IMR-90 (cell line): ENCODE measurements around the gene PROSER2. TPM values are rescaled to one million over a fixed set of nuclear protein-coding genes. Genes with fewer than 3 reads are reported as not detected.

Experiments
- ATAC-seq: fragments of 200-7000 bp; cut with Tn5 transposase; 2 replicates; pipeline ENCODE4 v1.9.1; 2020; ENCODE audit warnings: low read depth, mild to moderate bottlenecking, moderate library complexity
- BruUV-seq: library from RNA; stranded (reverse); fragments of 400-500 nt; replicated peaks from 2 replicates; lab custom pipeline; 2021; lab: Mats Ljungman, UMichigan
- CTCF ChIA-PET: fragments of 300-600 bp; formaldehyde crosslinking; extraction: SDS; loops from one replicate; lab custom pipeline; 2021; ENCODE audit warnings: antibody characterized with exemption; lab: Yijun Ruan, JAX
- POLR2A ChIA-PET: fragments of 300-600 bp; sonication (Branson Sonifier 250); formaldehyde crosslinking; loops from one replicate; lab custom pipeline; 2022; ENCODE audit warnings: antibody characterized with exemption; ENCODE audit not compliant: unreplicated experiment; lab: Charles Lee
- DNase-seq: peaks from one replicate; pipeline ENCODE4 v3.0.0; 2013
- H2AFZ ChIP-seq: replicated peaks from 2 replicates; pipeline ENCODE3; 2013; ENCODE audit warnings: low read length, mild to moderate bottlenecking; ENCODE audit not compliant: poor library complexity
- H2AK5ac ChIP-seq: 2 replicates; pipeline ENCODE4 v1.6.1; 2013; ENCODE audit warnings: low read depth, low read length, inconsistent platforms
- H2AK9ac ChIP-seq: replicated peaks from 2 replicates; pipeline ENCODE3; 2013; ENCODE audit warnings: mild to moderate bottlenecking, low read depth, low read length, moderate library complexity; ENCODE audit not compliant: poor library complexity
- H2BK120ac ChIP-seq: 2 replicates; pipeline ENCODE4 v1.6.1; 2013; ENCODE audit warnings: low read depth, low read length, inconsistent platforms
- H2BK15ac ChIP-seq: 3 replicates; pipeline ENCODE4 v1.6.1; 2013; ENCODE audit warnings: low read depth, low read length, inconsistent platforms
- H2BK20ac ChIP-seq: 2 replicates; pipeline ENCODE4 v1.6.1; 2013; ENCODE audit warnings: low read depth, mild to moderate bottlenecking, inconsistent platforms, low read length, moderate library complexity
- H2BK5ac ChIP-seq: 2 replicates; pipeline ENCODE4 v1.6.1; 2013; ENCODE audit warnings: mild to moderate bottlenecking, low read depth, low read length, inconsistent platforms; ENCODE audit not compliant: poor library complexity, severe bottlenecking
- H3K14ac ChIP-seq: replicated peaks from 2 replicates; pipeline ENCODE4 v1.6.1; 2013; ENCODE audit warnings: low read depth, low read length, inconsistent platforms
- H3K18ac ChIP-seq: 2 replicates; pipeline ENCODE4 v1.6.1; 2013; ENCODE audit warnings: low read depth, low read length, control low read depth
- H3K23ac ChIP-seq: 2 replicates; pipeline ENCODE4 v1.6.1; 2013; ENCODE audit warnings: low read depth, low read length, inconsistent platforms
- H3K27ac ChIP-seq: 2 replicates; pipeline ENCODE4 v1.5.1; 2013; ENCODE audit warnings: mild to moderate bottlenecking, control low read depth, low read length; ENCODE audit not compliant: insufficient read depth
- H3K27me3 ChIP-seq: 2 replicates; pipeline ENCODE4 v1.6.1; 2013; ENCODE audit warnings: low read length; ENCODE audit not compliant: control insufficient read depth, insufficient read depth
- H3K36me3 ChIP-seq: 2 replicates; pipeline ENCODE4 v1.6.1; 2013; ENCODE audit warnings: low read length, mixed read lengths; ENCODE audit not compliant: control insufficient read depth, insufficient read depth
- H3K4ac ChIP-seq: 2 replicates; pipeline ENCODE4 v1.6.1; 2013; ENCODE audit warnings: low read depth, low read length, inconsistent platforms
- H3K4me1 ChIP-seq: 2 replicates; pipeline ENCODE4 v1.6.1; 2013; ENCODE audit warnings: low read length, mixed read lengths; ENCODE audit not compliant: control insufficient read depth, insufficient read depth
- H3K4me2 ChIP-seq: 2 replicates; pipeline ENCODE4 v1.6.1; 2013; ENCODE audit warnings: low read depth, mild to moderate bottlenecking, control low read depth, low read length, moderate library complexity
- H3K4me3 ChIP-seq: 2 replicates; pipeline ENCODE4 v1.5.1; 2013; ENCODE audit warnings: low read depth, mild to moderate bottlenecking, control low read depth, low read length, moderate library complexity; ENCODE audit not compliant: insufficient read depth
- H3K56ac ChIP-seq: 2 replicates; pipeline ENCODE4 v1.6.1; 2013; ENCODE audit warnings: low read length, inconsistent platforms; ENCODE audit not compliant: insufficient read depth; ENCODE audit errors: extremely low read depth
- H3K79me1 ChIP-seq, 2 experiments: 2 replicates each; pipeline ENCODE4 v1.6.1; 2013; ENCODE audit warnings: low read length in 2 of 2, inconsistent platforms in 1 of 2, low read depth in 1 of 2
- H3K9ac ChIP-seq: 2 replicates; pipeline ENCODE4 v1.6.1; 2013; ENCODE audit warnings: low read depth, low read length, control low read depth
- H3K9me1 ChIP-seq: 2 replicates; pipeline ENCODE4 v1.6.1; 2013; ENCODE audit warnings: low read length, inconsistent platforms; ENCODE audit not compliant: insufficient read depth
- H3K9me3 ChIP-seq: 2 replicates; pipeline ENCODE4 v1.6.1; 2013; ENCODE audit warnings: low read length; ENCODE audit not compliant: control insufficient read depth, insufficient read depth
- H4K20me1 ChIP-seq: 2 replicates; pipeline ENCODE4 v1.6.1; 2013; ENCODE audit warnings: low read length, inconsistent platforms; ENCODE audit not compliant: insufficient read depth
- H4K5ac ChIP-seq: 2 replicates; pipeline ENCODE4 v1.6.1; 2013; ENCODE audit warnings: mild to moderate bottlenecking, low read depth, low read length, control low read depth
- H4K8ac ChIP-seq, 2 experiments: 2 replicates each; pipeline ENCODE4 v1.6.1; 2013; ENCODE audit warnings: low read depth in 2 of 2, low read length in 2 of 2, control low read depth in 1 of 2, inconsistent platforms in 1 of 2
- H4K91ac ChIP-seq: 2 replicates; pipeline ENCODE4 v1.6.1; 2013; ENCODE audit warnings: low read depth, low read length, inconsistent platforms; ENCODE audit not compliant: insufficient read depth
- BHLHE40 ChIP-seq: fragments of 150-350 bp; IDR thresholded peaks from 2 replicates; pipeline ENCODE4 v1.6.1; 2016; ENCODE audit warnings: mild to moderate bottlenecking, low read depth, low read length
- CEBPB ChIP-seq: IDR thresholded peaks from 2 replicates; pipeline ENCODE4 v1.6.1; 2012; ENCODE audit warnings: low read depth, low read length, improper control_type of control experiment
- CHD1 ChIP-seq: IDR thresholded peaks from 2 replicates; pipeline ENCODE4 v1.6.1; 2012; ENCODE audit warnings: low read depth, low read length, improper control_type of control experiment
- CTCF ChIP-seq: conservative IDR thresholded peaks from 2 replicates; pipeline ENCODE4 v1.5.1; 2012; ENCODE audit warnings: mild to moderate bottlenecking, low read depth, low read length, improper control_type of control experiment
- ELK1 ChIP-seq: fragments of 150-350 bp; IDR thresholded peaks from 2 replicates; pipeline ENCODE4 v1.6.1; 2016; ENCODE audit warnings: low read depth, mild to moderate bottlenecking, low read length, moderate library complexity, borderline replicate concordance
- FOS ChIP-seq: fragments of 150-350 bp; IDR thresholded peaks from 2 replicates; pipeline ENCODE4 v1.6.1; 2016; ENCODE audit warnings: low read depth, low read length
- MAFK ChIP-seq: IDR thresholded peaks from 2 replicates; pipeline ENCODE4 v1.6.1; 2012; ENCODE audit warnings: low read depth, low read length, improper control_type of control experiment
- MAZ ChIP-seq: IDR thresholded peaks from 2 replicates; pipeline ENCODE4 v1.6.1; 2012; ENCODE audit warnings: low read depth, mild to moderate bottlenecking, low read length, improper control_type of control experiment, moderate library complexity, borderline replicate concordance
- MXI1 ChIP-seq: IDR thresholded peaks from 2 replicates; pipeline ENCODE4 v1.6.1; 2012; ENCODE audit warnings: low read depth, mild to moderate bottlenecking, low read length, moderate library complexity, borderline replicate concordance
- NFE2L2 ChIP-seq: fragments of 150-350 bp; IDR thresholded peaks from 2 replicates; pipeline ENCODE4 v1.6.1; 2016; ENCODE audit warnings: low read depth, mild to moderate bottlenecking, low read length
- POLR2A ChIP-seq: IDR thresholded peaks from 2 replicates; pipeline ENCODE4 v1.6.1; 2012; ENCODE audit warnings: mild to moderate bottlenecking, low read depth, low read length
- RAD21 ChIP-seq: IDR thresholded peaks from 2 replicates; pipeline ENCODE4 v1.6.1; 2012; ENCODE audit warnings: low read length, improper control_type of control experiment
- RCOR1 ChIP-seq: IDR thresholded peaks from 2 replicates; pipeline ENCODE4 v1.6.1; 2012; ENCODE audit warnings: mild to moderate bottlenecking, low read length, improper control_type of control experiment; ENCODE audit not compliant: insufficient replicate concordance
- RFX5 ChIP-seq: IDR thresholded peaks from 2 replicates; pipeline ENCODE4 v1.8.0; 2012; ENCODE audit warnings: low read depth, mild to moderate bottlenecking, low read length, moderate library complexity
- SMC3 ChIP-seq: fragments of 150-350 bp; IDR thresholded peaks from 2 replicates; pipeline ENCODE4 v1.6.1; 2016; ENCODE audit warnings: low read depth, mild to moderate bottlenecking, antibody characterized with exemption, low read length, moderate library complexity
- USF2 ChIP-seq: fragments of 150-350 bp; IDR thresholded peaks from 2 replicates; pipeline ENCODE4 v1.6.1; 2017; ENCODE audit warnings: mild to moderate bottlenecking, antibody characterized with exemption, low read length, low read depth
- WGBS, 2 experiments: methylation state at CpG; one replicate each; pipeline versions ENCODE4 v1.1.5 to v1.1.7; 2013; ENCODE audit warnings: missing lambda C conversion rate in 2 of 2; ENCODE audit not compliant: insufficient read length in 1 of 2; ENCODE audit errors: extremely low coverage in 2 of 2; 5-methylcytosine and 5-hydroxymethylcytosine counted together
- dilution Hi-C: fragments of 300-500 bp; cut with HindIII; formaldehyde crosslinking; loops from one replicate; pipeline ENCODE4 v1.14.3; 2018; ENCODE audit warnings: low sequenced_read_pairs; ENCODE audit not compliant: unreplicated experiment
- in situ Hi-C: fragments of 300-500 bp; cut with MboI; formaldehyde crosslinking; loops from 3 replicates; pipeline ENCODE4 v1.14.3; 2019; ENCODE audit warnings: low sequenced_read_pairs, inconsistent platforms, mixed read lengths
- intact Hi-C: fragments of 100-400 bp; cut with micrococcal nuclease; formaldehyde crosslinking; loops from 2 replicates; pipeline ENCODE4 v1.10.0; 2022
- polyA plus RNA-seq, 3 experiments: library from polyadenylated mRNA; depleted of rRNA; stranded (reverse); fragments of >200 nt; gene quantifications; 2 replicates each; pipeline ENCODE4 v1.2.3, GENCODE V29; 2012; ENCODE audit warnings: low replicate concordance in 1 of 3
- total RNA-seq: library from RNA; depleted of rRNA; stranded (reverse); fragments of >200 nt; gene quantifications from 2 replicates; pipeline ENCODE4 v1.2.3, GENCODE V29; 2012

The PROSER2 gene
- total and polyA plus RNA-seq, 2 of the 4 experiments (the other 2 are of a cell fraction): 1.4 to 2.0 TPM

- CTCF ChIA-PET: no interaction called here
- Histone ChIP-seq H3K4me1 (peaks cover 16% of the 10 kb centered on the region), H3K27ac (no peak overlapping the region)
Measured at GRCh38 chr10:11871466-11871865, 48.3 kb downstream of the PROSER2 start.

More at GRCh38 chr10:11871466-11871865, 48.3 kb downstream of the PROSER2 start:
- Histone ChIP-seq H3K4me2 (no peak overlapping the region), H4K20me1 (no peaks in the 10 kb centered on the region), H2BK120ac (no peak overlapping the region), H2BK5ac (no peak overlapping the region), H4K8ac (no peak overlapping the region), H2AK9ac (no peak overlapping the region), H3K36me3 (no peaks in the 10 kb centered on the region), H3K18ac (no peak overlapping the region), H3K4me3 (no peak overlapping the region), H3K27me3 (no peaks in the 10 kb centered on the region), H3K4ac (no peak overlapping the region), H4K5ac (no peak overlapping the region), H2BK15ac (no peak overlapping the region), H3K23ac (no peak overlapping the region), H3K56ac (no peak overlapping the region), H3K14ac (no peak overlapping the region), H2AFZ (no peak overlapping the region), H3K79me1 (no peaks in the 10 kb centered on the region), H3K9ac (no peak overlapping the region), H3K9me1 (peaks cover 17% of the 10 kb centered on the region), H3K9me3 (no peaks in the 10 kb centered on the region), H2AK5ac (no peak overlapping the region), H2BK20ac (no peak overlapping the region), H4K91ac (no peak overlapping the region)
- intact Hi-C loops: no loop called here
- no peak for TF ChIP-seq BHLHE40
- no peak for TF ChIP-seq CEBPB
- no peak for TF ChIP-seq USF2
- no peak for TF ChIP-seq NFE2L2
- no peak for TF ChIP-seq CTCF
- TF ChIP-seq FOS: no peak
- no peak for TF ChIP-seq MAFK
- no peak for TF ChIP-seq SMC3
- TF ChIP-seq MXI1: no peak
- no peak for TF ChIP-seq ELK1
- no peak for TF ChIP-seq RAD21
- TF ChIP-seq CHD1: no peak
- no peak for TF ChIP-seq RFX5
- no peak for TF ChIP-seq POLR2A
- TF ChIP-seq MAZ: no peak
- TF ChIP-seq RCOR1: no peak
- no TSS peak for BruUV-seq
- in situ Hi-C loops: no loop called here
- peak; percentile 12 for DNase-seq
- WGBS, 2 experiments: no CpG with 5 or more reads among the region's 9 CpGs
- POLR2A ChIA-PET: no interaction called here
- dilution Hi-C loops: no loop called here
- ATAC-seq: no peak
